MCF 10A (cell line): ENCODE data around the gene GAL3ST3. TPM values are rescaled to one million over a fixed set of nuclear protein-coding genes. Genes with fewer than 3 reads are reported as not detected.

Experiments used
- BruUV-seq: library from RNA; stranded (reverse); fragments of 400-500 nt; replicated peaks from 2 replicates; lab custom pipeline; 2021; lab: Mats Ljungman, UMichigan
- CTCF ChIA-PET: fragments of 300-600 bp; sonication (Branson Sonifier 250); formaldehyde crosslinking; extraction: SDS; loops from one replicate; lab custom pipeline; 2021; ENCODE audit warnings: antibody characterized with exemption, inconsistent platforms; lab: Yijun Ruan, JAX
- POLR2A ChIA-PET: fragments of 300-600, 350-650 bp; sonication (Branson Sonifier 250); formaldehyde crosslinking; extraction: SDS; loops from one replicate; lab custom pipeline; 2020; ENCODE audit warnings: antibody characterized with exemption, inconsistent platforms; lab: Yijun Ruan, JAX
- DNase-seq: peaks from one replicate; pipeline ENCODE4 v3.0.0-alpha.2; 2018; ENCODE audit not compliant: unreplicated experiment
- H3K27ac Mint-ChIP-seq: one replicate; pipeline ENCODE4 v1.8.0; 2022; ENCODE audit warnings: mild to moderate bottlenecking, low read depth, mixed read lengths; ENCODE audit not compliant: unreplicated experiment
- H3K27me3 Mint-ChIP-seq: one replicate; pipeline ENCODE4 v1.8.0; 2022; ENCODE audit warnings: mixed read lengths; ENCODE audit not compliant: insufficient read depth, unreplicated experiment
- H3K36me3 Mint-ChIP-seq: one replicate; pipeline ENCODE4 v1.8.0; 2022; ENCODE audit warnings: mild to moderate bottlenecking, moderate library complexity, mixed read lengths; ENCODE audit not compliant: insufficient read depth, unreplicated experiment
- H3K4me1 Mint-ChIP-seq: one replicate; pipeline ENCODE4 v1.8.0; 2022; ENCODE audit warnings: mixed read lengths; ENCODE audit not compliant: insufficient read depth, unreplicated experiment
- H3K4me3 Mint-ChIP-seq: one replicate; pipeline ENCODE4 v1.8.0; 2022; ENCODE audit warnings: mild to moderate bottlenecking, moderate library complexity, mixed read lengths; ENCODE audit not compliant: unreplicated experiment
- H3K9me3 Mint-ChIP-seq: one replicate; pipeline ENCODE4 v1.8.0; 2022; ENCODE audit warnings: mixed read lengths; ENCODE audit not compliant: unreplicated experiment
- intact Hi-C: fragments of 100-400 bp; cut with micrococcal nuclease; formaldehyde crosslinking; loops from 2 replicates; pipeline ENCODE4 v1.14.1; 2022
- total RNA-seq: library from RNA; stranded (reverse); gene quantifications from 2 replicates; pipeline ENCODE4 v1.2.3, GENCODE V29; 2022
- TF ChIP-seq, protein P1 (sequence below): fragments of 200-600 bp; IDR thresholded peaks from one replicate; pipeline ENCODE4 v1.8.0; 2022; ENCODE audit warnings: antibody characterized with exemption, mild to moderate bottlenecking; ENCODE audit not compliant: unreplicated experiment

GAL3ST3 gene
- total RNA-seq, 1 experiment from 2014 or later: not detected

DNA sequence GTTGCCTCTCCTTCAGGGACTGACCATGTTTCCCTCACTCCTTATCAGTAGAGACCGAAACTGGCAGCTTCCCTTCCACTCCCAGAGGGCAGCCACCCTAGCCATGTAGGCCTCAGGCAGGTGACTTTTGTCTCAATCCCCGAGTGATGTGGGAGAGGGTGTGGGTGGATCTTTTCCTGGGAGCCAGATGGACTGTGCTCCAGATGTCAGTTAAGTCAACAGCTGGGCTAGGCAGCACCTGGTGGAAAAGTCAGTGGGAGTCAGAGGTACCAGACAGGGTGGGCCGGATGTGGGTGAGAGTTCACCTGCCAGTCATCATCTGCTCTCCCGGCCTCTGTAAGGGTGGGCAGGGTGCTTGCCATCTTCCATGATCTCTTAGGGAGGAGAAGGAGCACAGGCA is 44.8 kb downstream of the GAL3ST3 start:
- H3K36me3 Mint-ChIP-seq: peaks cover 50% of the 10 kb centered on the region
- BruUV-seq: no TSS peak
- no peaks in the 10 kb centered on the region for H3K27me3 Mint-ChIP-seq
- POLR2A ChIA-PET: interaction anchor here (1.0 to 2.9 kb wide), 2 partner anchors 8 to 48 kb away, joined by 3 to 42 read pairs; partner anchors contain the start of genes CST6 and SF3B2
- peak overlapping the region; percentile 97 for H3K4me3 Mint-ChIP-seq
- no peak for DNase-seq
- CTCF ChIA-PET: interaction anchor here (0.6 to 0.8 kb wide), 4 partner anchors 11 to 230 kb away, joined by 3 to 5 read pairs (median 4); no protein-coding TSS in a partner anchor
- no peak overlapping the region for H3K27ac Mint-ChIP-seq
- H3K9me3 Mint-ChIP-seq: no peaks in the 10 kb centered on the region
- H3K4me1 Mint-ChIP-seq: peaks cover 8% of the 10 kb centered on the region
- intact Hi-C loops: loop anchor here (10.0 kb wide), 1 partner anchor 51 kb away; the partner anchor contains the start of gene SF3B2
- TF ChIP-seq, protein P1, sequence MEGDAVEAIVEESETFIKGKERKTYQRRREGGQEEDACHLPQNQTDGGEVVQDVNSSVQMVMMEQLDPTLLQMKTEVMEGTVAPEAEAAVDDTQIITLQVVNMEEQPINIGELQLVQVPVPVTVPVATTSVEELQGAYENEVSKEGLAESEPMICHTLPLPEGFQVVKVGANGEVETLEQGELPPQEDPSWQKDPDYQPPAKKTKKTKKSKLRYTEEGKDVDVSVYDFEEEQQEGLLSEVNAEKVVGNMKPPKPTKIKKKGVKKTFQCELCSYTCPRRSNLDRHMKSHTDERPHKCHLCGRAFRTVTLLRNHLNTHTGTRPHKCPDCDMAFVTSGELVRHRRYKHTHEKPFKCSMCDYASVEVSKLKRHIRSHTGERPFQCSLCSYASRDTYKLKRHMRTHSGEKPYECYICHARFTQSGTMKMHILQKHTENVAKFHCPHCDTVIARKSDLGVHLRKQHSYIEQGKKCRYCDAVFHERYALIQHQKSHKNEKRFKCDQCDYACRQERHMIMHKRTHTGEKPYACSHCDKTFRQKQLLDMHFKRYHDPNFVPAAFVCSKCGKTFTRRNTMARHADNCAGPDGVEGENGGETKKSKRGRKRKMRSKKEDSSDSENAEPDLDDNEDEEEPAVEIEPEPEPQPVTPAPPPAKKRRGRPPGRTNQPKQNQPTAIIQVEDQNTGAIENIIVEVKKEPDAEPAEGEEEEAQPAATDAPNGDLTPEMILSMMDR: no peak

GRCh38 chr11:66003291-66003690 is 45.7 kb downstream of the GAL3ST3 start:
- peak overlapping the region; percentile 96 for H3K27ac Mint-ChIP-seq
- ChIA-PET POLR2A (interaction anchor here (1.0 to 2.9 kb wide), 9 partner anchors 9 to 144 kb away, joined by 3 to 42 read pairs (median 6); partner anchors contain the start of genes C11orf68, CCDC85B, CFL1 and CST6), CTCF (interaction anchor here (0.6 to 1.5 kb wide), 3 partner anchors 20 to 224 kb away, joined by 3 to 5 read pairs (median 3); no protein-coding TSS in a partner anchor)
- H3K4me3 Mint-ChIP-seq: peak overlapping the region; percentile 97
- H3K4me1 Mint-ChIP-seq: peaks cover 5% of the 10 kb centered on the region
- H3K9me3 Mint-ChIP-seq: no peaks in the 10 kb centered on the region
- BruUV-seq: no TSS peak
- TF ChIP-seq, protein P1: no peak
- peaks cover 59% of the 10 kb centered on the region for H3K36me3 Mint-ChIP-seq
- DNase-seq: no peak
- intact Hi-C loops: loop anchor here (10.0 kb wide), 1 partner anchor 52 kb away; the partner anchor contains the start of gene SF3B2
- no peaks in the 10 kb centered on the region for H3K27me3 Mint-ChIP-seq

- ChIA-PET CTCF (interaction anchor here (0.6 to 1.5 kb wide), 8 partner anchors 19 to 438 kb away, joined by 3 to 5 read pairs (median 3); partner anchors contain the start of gene FIBP), POLR2A (interaction anchor here (0.6 to 2.9 kb wide), 29 partner anchors 9 to 1336 kb away, joined by 3 to 42 read pairs (median 4); partner anchors contain the start of genes BRMS1, C11orf68, CCDC85B and CFL1)
- peak overlapping the region; percentile 96 for H3K27ac Mint-ChIP-seq
- peaks cover 64% of the 10 kb centered on the region for H3K36me3 Mint-ChIP-seq
- no peaks in the 10 kb centered on the region for H3K4me1 Mint-ChIP-seq
- no peaks in the 10 kb centered on the region for H3K9me3 Mint-ChIP-seq
- DNase-seq: peak; percentile 45
- intact Hi-C loops: loop anchor here (10.0 kb wide), 1 partner anchor 52 kb away; the partner anchor contains the start of gene SF3B2
- TF ChIP-seq, protein P1: no peak
- no TSS peak for BruUV-seq
- no peaks in the 10 kb centered on the region for H3K27me3 Mint-ChIP-seq
- H3K4me3 Mint-ChIP-seq: peak overlapping the region; percentile 97
Measured at GRCh38 chr11:66002648-66003225, 46.2 kb downstream of the GAL3ST3 start.
